Tibial nerve (tissue), 4 donors: ENCODE measurements around the gene FAIM2. TPM values are rescaled to one million over a fixed set of nuclear protein-coding genes. Genes with fewer than 3 reads are reported as not detected.
"Not testable (repeated sequence)": the region's sequence is repeated elsewhere in the genome, so short reads cannot be mapped to it uniquely, and the experiment has no call there.

ENCODE experiments used
- DNase-seq, 2 donors: peaks; one replicate each; pipeline ENCODE4 v3.0.0-alpha.2; 2019; ENCODE audit warnings: low spot score in 2 of 2
- H3K27ac ChIP-seq, 4 donors: fragments of 200-600 bp; sonication (generic) in 3 of 4; one replicate each; pipeline ENCODE4 v1.5.1; 2017 to 2019; ENCODE audit warnings: mild to moderate bottlenecking in 1 of 4
- H3K27me3 ChIP-seq, 2 donors: fragments of 200-600 bp; sonication (generic) in 1 of 2; one replicate each; pipeline versions ENCODE4 v1.5.1 to v1.6.0; 2017 to 2019
- H3K36me3 ChIP-seq, 3 donors: fragments of 200-600 bp; sonication (generic); one replicate each; pipeline ENCODE4 v1.5.1; 2018 to 2019
- H3K4me1 ChIP-seq, 4 donors: fragments of 200-600 bp; sonication (generic) in 3 of 4; one replicate each; pipeline ENCODE4 v1.5.1; 2017 to 2019
- H3K4me3 ChIP-seq, 4 donors: fragments of 200-600 bp; sonication (generic) in 3 of 4; one replicate each; pipeline ENCODE4 v1.5.1; 2017 to 2019; ENCODE audit warnings: mild to moderate bottlenecking in 1 of 4, moderate library complexity in 1 of 4
- H3K9me3 ChIP-seq, 4 donors: fragments of 200-600 bp; sonication (generic) in 3 of 4; one replicate each; pipeline ENCODE4 v1.5.1; 2017 to 2019
- CTCF ChIP-seq, 5 experiments: fragments of 200-600 bp in 3 of 5; fragments of 450-650 bp in 2 of 5; sonication (generic) in 3 of 5; IDR thresholded peaks; one replicate each; pipeline ENCODE4 v1.5.1; 2016 to 2019; ENCODE audit warnings: antibody characterized with exemption in 5 of 5, mild to moderate bottlenecking in 3 of 5, moderate library complexity in 2 of 5
- EP300 ChIP-seq, 2 donors: sonication (generic); formaldehyde crosslinking; IDR thresholded peaks; one replicate each; pipeline ENCODE4 v1.6.1; 2017; ENCODE audit warnings: antibody characterized with exemption in 2 of 2, mild to moderate bottlenecking in 1 of 2
- POLR2A ChIP-seq, 2 donors: fragments of 450-650 bp; IDR thresholded peaks; one replicate each; pipeline ENCODE4 v1.6.1; 2017; ENCODE audit warnings: antibody characterized with exemption in 2 of 2, mild to moderate bottlenecking in 2 of 2, moderate library complexity in 2 of 2
- WGBS, 2 donors: methylation state at CpG; one replicate each; pipeline ENCODE4 v1.1.5; 2018; 5-methylcytosine and 5-hydroxymethylcytosine counted together
- total RNA-seq, 4 donors: library from RNA; depleted of rRNA; stranded (reverse); fragments of >200 nt; gene quantifications; one replicate each; pipeline ENCODE4 v1.1.0, GENCODE V29; 2016

The FAIM2 gene
- total RNA-seq, 4 donors from 2014 or later, result 6.9 to 68.6 (median 36.9) TPM

- TF ChIP-seq CTCF (IDR thresholded peaks at IDR 0.05) (no peak), POLR2A (IDR thresholded peaks at IDR 0.05) (no peak), EP300 (IDR thresholded peaks at IDR 0.05) (no peak)
- Histone ChIP-seq H3K36me3 (no peaks in the 10 kb centered on the region), H3K27ac (no peak overlapping the region), H3K9me3 (no peaks in the 10 kb centered on the region), H3K27me3 (no peaks in the 10 kb centered on the region), H3K4me1 (no peaks in the 10 kb centered on the region), H3K4me3 (no peak overlapping the region)
- DNase-seq, result no peak
- 78 to 84% methylated on average over 5 of the region's 5 CpGs for WGBS, 2 donors
These were observed 22.8 kb downstream of the FAIM2 start for GRCh38 chr12:49880756-49881414.

GRCh38 chr12:49879065-49879464 is 24.6 kb downstream of the FAIM2 start:
- not testable (repeated sequence) for H3K4me1 ChIP-seq, H3K27me3 ChIP-seq, DNase-seq, H3K9me3 ChIP-seq, H3K27ac ChIP-seq, H3K36me3 ChIP-seq, H3K4me3 ChIP-seq
- WGBS, 2 donors, result 81 to 87% methylated on average over 2 of the region's 2 CpGs

GRCh38 chr12:49878021-49878420 is 25.7 kb downstream of the FAIM2 start:
- DNase-seq, result no peak
- H3K4me3 ChIP-seq, result no peak overlapping the region
- TF ChIP-seq CTCF (IDR thresholded peaks at IDR 0.05) (no peak), EP300 (IDR thresholded peaks at IDR 0.05) (no peak), POLR2A (IDR thresholded peaks at IDR 0.05) (no peak)
- H3K4me1 ChIP-seq, result peaks cover 0 to 13% (median 0%) of the 10 kb centered on the region in 4 donors
- H3K27ac ChIP-seq, result no peak overlapping the region
- no peaks in the 10 kb centered on the region for H3K36me3 ChIP-seq
- no peaks in the 10 kb centered on the region for H3K27me3 ChIP-seq
- 47 to 50% methylated on average over 2 of the region's 2 CpGs for WGBS, 2 donors
- no peaks in the 10 kb centered on the region for H3K9me3 ChIP-seq

GRCh38 chr12:49877066-49877465 is 26.6 kb downstream of the FAIM2 start:
- Histone ChIP-seq H3K4me3 (no peak overlapping the region), H3K4me1 (peaks cover 0 to 23% (median 0%) of the 10 kb centered on the region in 4 donors), H3K27ac (peak overlapping the region in 1 of 4 donors; percentile 40), H3K9me3 (no peaks in the 10 kb centered on the region), H3K27me3 (no peaks in the 10 kb centered on the region), H3K36me3 (no peaks in the 10 kb centered on the region)
- 78 to 80% methylated on average over 4 of the region's 5 CpGs for WGBS, 2 donors
- TF ChIP-seq POLR2A (IDR thresholded peaks at IDR 0.05) (no peak), EP300 (IDR thresholded peaks at IDR 0.05) (no peak), CTCF (IDR thresholded peaks at IDR 0.05) (no peak)
- DNase-seq, result no peak

GRCh38 chr12:49876070-49876469 is 27.6 kb downstream of the FAIM2 start:
- H3K27me3 ChIP-seq, result no peaks in the 10 kb centered on the region
- 91 to 97% methylated on average over 3 of the region's 3 CpGs for WGBS, 2 donors
- H3K4me1 ChIP-seq, result peaks cover 0 to 23% (median 0%) of the 10 kb centered on the region in 4 donors
- no peak overlapping the region for H3K4me3 ChIP-seq
- no peak for DNase-seq
- TF ChIP-seq POLR2A (IDR thresholded peaks at IDR 0.05) (no peak), CTCF (IDR thresholded peaks at IDR 0.05) (no peak), EP300 (IDR thresholded peaks at IDR 0.05) (no peak)
- no peaks in the 10 kb centered on the region for H3K9me3 ChIP-seq
- H3K27ac ChIP-seq, result peak overlapping the region in 1 of 4 donors; percentile 78
- H3K36me3 ChIP-seq, result no peaks in the 10 kb centered on the region
